Bronchial smooth muscle cell (primary cell): Measurements from ENCODE around the gene ORC3. TPM values are rescaled to one million over a fixed set of nuclear protein-coding genes. Genes with fewer than 3 reads are reported as not detected.

Experiments
- total RNA-seq: library from RNA; depleted of rRNA; stranded (reverse); fragments of >200 nt; gene quantifications from 2 replicates; pipeline ENCODE4 v1.2.1, GENCODE V29; 2014

ORC3 gene
- 14.7 and 16.9 TPM in 2 replicates for total RNA-seq

DNA sequence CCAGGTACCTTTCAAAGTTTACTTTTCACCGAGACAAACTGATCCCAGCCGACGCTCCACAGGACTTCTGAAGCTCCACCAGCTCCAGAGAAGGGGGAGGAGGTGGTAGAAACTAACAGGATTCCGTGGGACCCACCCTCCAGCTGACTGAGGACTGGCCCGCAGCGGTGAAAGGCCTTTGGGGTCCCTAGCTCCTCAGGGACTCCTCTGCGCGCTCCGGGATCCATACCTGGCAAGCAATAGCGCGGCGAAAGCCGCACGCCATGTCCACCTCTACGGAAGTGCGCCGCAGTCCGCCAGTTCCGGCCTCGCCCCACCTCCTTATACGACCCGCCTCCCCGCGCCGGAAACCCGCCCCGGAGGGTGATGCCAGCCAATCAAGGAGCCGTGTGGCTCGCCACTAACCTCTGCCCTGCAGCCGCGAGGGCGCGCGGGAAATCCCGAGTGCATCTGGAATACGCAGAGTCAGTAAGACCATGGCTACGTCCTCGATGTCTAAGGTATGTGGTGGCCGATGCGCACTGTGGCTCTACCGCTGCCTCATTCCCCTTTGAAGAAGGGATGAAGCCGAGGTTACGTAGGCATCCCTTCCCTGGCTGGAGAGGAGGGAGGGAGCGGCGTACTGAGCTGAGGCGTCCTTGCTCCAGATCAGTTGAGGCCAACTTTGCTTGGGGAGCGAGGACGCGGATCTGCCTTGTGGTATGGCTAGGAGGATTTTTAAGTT, at the start of gene ORC3, which contains the start of gene RARS2:
Gene ORC3 (plus strand): TSS at position 443 of the 724 bp plus-strand sequence. CDS start 34 bp downstream, at position 477.
Gene RARS2 (minus strand): TSS at position 295 of the 724 bp plus-strand sequence. CDS start 30 bp downstream, at position 265.

GRCh38 chr6:87701676-87702588, 112.0 kb downstream of the ORC3 start, which contains the start of gene AKIRIN2:
Gene AKIRIN2, minus strand, starts transcription at chr6:87702233. Its CDS starts 549 bp downstream, at chr6:87701684.

Other genes with a start within 250 kb of the ORC3 start
- 1.4 and 2.4 TPM in 2 replicates for gene C6orf163, start 245.3 kb upstream of the ORC3 start, total RNA-seq
- 0.16 and 0.34 TPM in 2 replicates for gene CFAP206, start 182.2 kb upstream of the ORC3 start, total RNA-seq
- gene SLC35A1, start 117.2 kb upstream of the ORC3 start, total RNA-seq = 18.3 and 19.2 TPM in 2 replicates
- gene RARS2, start 148 bp upstream of the ORC3 start, total RNA-seq = 27.4 and 45.6 TPM in 2 replicates
- gene AKIRIN2, start 112.1 kb downstream of the ORC3 start, total RNA-seq = 11.2 and 15.1 TPM in 2 replicates